ENCODE measurements around the gene CCDC82. TPM values are rescaled to one million over a fixed set of nuclear protein-coding genes. Genes with fewer than 3 reads are reported as not detected.

CCDC82 gene
- total and polyA plus RNA-seq, 2 of the 4 experiments (the other 2 are of a cell fraction) = 4.1 to 9.4 TPM

- DNase-seq (peak; percentile 30), ATAC-seq (ENCODE audit: low read depth) (peak; percentile 1; the same call in 1 of the 2 replicates)
- Histone ChIP-seq H3K18ac (ENCODE audit: low read depth, low read length) (peak overlapping the region; percentile 84), H3K56ac (ENCODE audit: extremely low read depth, insufficient read depth, low read length) (peak overlapping the region; percentile 81; the same call in 1 of the 2 replicates), H3K9me1 (ENCODE audit: insufficient read depth, low read length) (0 out of 2 replicates have a peak, but pooled peaks cover 2% of the 10 kb centered on the region), H3K4me3 (ENCODE audit: insufficient read depth, low read depth, low read length) (peak overlapping the region; percentile 92), H2BK120ac (ENCODE audit: low read depth, low read length) (peak overlapping the region; percentile 40), H3K9me3 (ENCODE audit: control insufficient read depth, insufficient read depth, low read length) (no peaks in the 10 kb centered on the region; the same call in 1 of the 2 replicates), H3K36me3 (ENCODE audit: control insufficient read depth, insufficient read depth, low read length) (no peaks in the 10 kb centered on the region; the same call in 1 of the 2 replicates), H3K4me1 (ENCODE audit: control insufficient read depth, insufficient read depth, low read length) (no peaks in the 10 kb centered on the region; the same call in 1 of the 2 replicates), H2AFZ (replicated peaks; ENCODE audit: low read length, poor library complexity) (peak overlapping the region; percentile 96), H3K23ac (ENCODE audit: low read depth, low read length) (peak overlapping the region; percentile 93), H4K91ac (ENCODE audit: insufficient read depth, low read depth, low read length) (peak overlapping the region; percentile 85), H4K8ac (ENCODE audit: low read depth in 2 of 2, low read length in 2 of 2) (peak overlapping the region; percentile 76 to 85), H3K4me2 (ENCODE audit: low read depth, low read length) (peak overlapping the region; percentile 96), H3K27ac (ENCODE audit: insufficient read depth, low read length) (peak overlapping the region; percentile 91), H2BK20ac (ENCODE audit: low read depth, low read length) (no peak overlapping the region), H3K79me1 (ENCODE audit: low read depth in 1 of 2, low read length in 2 of 2) (peaks cover 34 to 50% of the 10 kb centered on the region in 2 experiments), H2AK9ac (replicated peaks; ENCODE audit: low read depth, low read length, poor library complexity) (peak overlapping the region; percentile 97), H2AK5ac (ENCODE audit: low read depth, low read length) (peak overlapping the region; percentile 90), H4K20me1 (ENCODE audit: insufficient read depth, low read length) (no peaks in the 10 kb centered on the region), H2BK5ac (ENCODE audit: low read depth, low read length, poor library complexity, severe bottlenecking) (peak overlapping the region; percentile 80), H2BK15ac (ENCODE audit: low read depth, low read length) (peak overlapping the region; percentile 68; the same call in 1 of the 3 replicates), H3K4ac (ENCODE audit: low read depth, low read length) (peak overlapping the region; percentile 94), H3K27me3 (ENCODE audit: control insufficient read depth, insufficient read depth, low read length) (no peaks in the 10 kb centered on the region), H4K5ac (ENCODE audit: low read depth, low read length) (peak overlapping the region; percentile 86), H3K9ac (ENCODE audit: low read depth, low read length) (peak overlapping the region; percentile 88), H3K14ac (replicated peaks; ENCODE audit: low read depth, low read length) (peak overlapping the region; percentile 98)
- WGBS, 2 experiments (ENCODE audit: extremely low coverage in 2 of 2, insufficient read length in 1 of 2) = 36% methylated on average over 2 of the region's 6 CpGs; no CpG with 5 or more reads in 1 of the 2 experiments
- intact Hi-C loops (cut with micrococcal nuclease) (loop anchor here (5.0 kb wide), 1 partner anchor 468 kb away; the partner anchor contains the start of gene MTMR2), dilution Hi-C loops (cut with HindIII; ENCODE audit: low sequenced_read_pairs, unreplicated experiment) (no loop called here), in situ Hi-C loops (cut with MboI; ENCODE audit: low sequenced_read_pairs) (loop anchor here (10.0 kb wide), 1 partner anchor 546 kb away; no protein-coding TSS in a partner anchor)
- TF ChIP-seq NFE2L2 (IDR thresholded peaks at IDR 0.05; ENCODE audit: low read depth, low read length) (no peak), MAFK (IDR thresholded peaks at IDR 0.05; ENCODE audit: low read depth, low read length) (no peak), RFX5 (IDR thresholded peaks at IDR 0.05; ENCODE audit: low read depth, low read length) (no peak), USF2 (IDR thresholded peaks at IDR 0.05; ENCODE audit: low read depth, low read length) (no peak), RAD21 (IDR thresholded peaks at IDR 0.05; ENCODE audit: low read length) (no peak), BHLHE40 (IDR thresholded peaks at IDR 0.05; ENCODE audit: low read depth, low read length) (no peak), CEBPB (IDR thresholded peaks at IDR 0.05; ENCODE audit: low read depth, low read length) (no peak), CHD1 (IDR thresholded peaks at IDR 0.05; ENCODE audit: low read depth, low read length) (no peak), CTCF (conservative IDR thresholded peaks at IDR 0.05; ENCODE audit: low read depth, low read length) (no peak), RCOR1 (IDR thresholded peaks at IDR 0.05; ENCODE audit: insufficient replicate concordance, low read length) (no peak), MAZ (IDR thresholded peaks at IDR 0.05; ENCODE audit: borderline replicate concordance, low read depth, low read length) (no peak), ELK1 (IDR thresholded peaks at IDR 0.05; ENCODE audit: borderline replicate concordance, low read depth, low read length) (no peak), SMC3 (IDR thresholded peaks at IDR 0.05; ENCODE audit: low read depth, low read length) (no peak), FOS (IDR thresholded peaks at IDR 0.05; ENCODE audit: low read depth, low read length) (no peak), MXI1 (IDR thresholded peaks at IDR 0.05; ENCODE audit: borderline replicate concordance, low read depth, low read length) (no peak), POLR2A (IDR thresholded peaks at IDR 0.05; ENCODE audit: low read depth, low read length) (no peak)
- ChIA-PET CTCF (interaction anchor here (2.0 kb wide), 1 partner anchor 47 kb away, joined by 6 read pairs; the partner anchor contains the start of gene MAML2), POLR2A (ENCODE audit: unreplicated experiment) (no interaction called here)
- TSS peak; percentile 81 for BruUV-seq (replicated peaks)
These were observed 728 bp upstream of the CCDC82 start for GRCh38 chr11:96390488-96390792.

All from IMR-90 (cell line).